A549 (cell line): ENCODE results near the gene PPP1R9A. TPM values are rescaled to one million over a fixed set of nuclear protein-coding genes. Genes with fewer than 3 reads are reported as not detected.
A peak's percentile ranks its signal among the peaks of the same experiment; 100 is the strongest.

Source experiments
- ATAC-seq, 2 experiments: fragments of 200-7000 bp in 1 of 2; fragments of >200 bp in 1 of 2; cut with Nextera tagmentation in 1 of 2; cut with Tn5 transposase in 1 of 2; 3 replicates each; pipeline versions ENCODE4 v1.8.0 to v1.9.1; 2018 to 2020; ENCODE audit warnings: mild to moderate bottlenecking in 1 of 2, moderate library complexity in 1 of 2
- CTCF ChIA-PET: fragments of 300-600 bp; sonication (Branson Sonifier 250); formaldehyde crosslinking; extraction: SDS; loops from one replicate; lab custom pipeline; 2021; ENCODE audit warnings: antibody characterized with exemption, inconsistent platforms; lab: Yijun Ruan, JAX
- POLR2A ChIA-PET: fragments of 350-600 bp; formaldehyde crosslinking; extraction: SDS; loops from one replicate; lab custom pipeline; 2021; ENCODE audit warnings: antibody characterized with exemption, inconsistent platforms; lab: Yijun Ruan, JAX
- DNase-seq, 2 experiments: peaks; one replicate each; pipeline versions ENCODE4 v3.0.0 to v3.0.0-alpha.2; 2011 to 2016; ENCODE audit warnings: low read depth in 1 of 2, low spot score in 1 of 2
- FAIRE-seq: peaks from 2 replicates; lab custom pipeline; 2011; peaks lifted over from hg19 to GRCh38; lab: Jason Lieb, UNC
- H3K27ac ChIP-seq, 2 experiments: fragments of >200 bp; sonication (Bioruptor Twin); formaldehyde crosslinking; 3 replicates each; pipeline ENCODE4 v1.5.1; 2016 to 2017
- H3K4me1 ChIP-seq: fragments of >200 bp; sonication (Bioruptor Twin); formaldehyde crosslinking; 3 replicates; pipeline ENCODE4 v1.6.1; 2016
- H3K4me2 ChIP-seq: fragments of >200 bp; sonication (Bioruptor Twin); formaldehyde crosslinking; 3 replicates; pipeline ENCODE4 v1.6.1; 2016
- H3K4me3 ChIP-seq: fragments of >200 bp; sonication (Bioruptor Twin); formaldehyde crosslinking; 3 replicates; pipeline ENCODE4 v1.5.1; 2016
- H3K9me3 ChIP-seq: fragments of >200 bp; sonication (Bioruptor Twin); formaldehyde crosslinking; 3 replicates; pipeline ENCODE4 v1.6.1; 2016
- ATOH8 ChIP-seq: fragments of 250-450 bp; sonication (Bioruptor Pico); IDR thresholded peaks from 2 replicates; pipeline ENCODE4 v1.5.0; 2020; ENCODE audit warnings: low read depth, mild to moderate bottlenecking, moderate library complexity
- CBX2 ChIP-seq: fragments of 200-600 bp; sonication (generic); IDR thresholded peaks from 2 replicates; pipeline ENCODE4 v1.6.1; 2016; ENCODE audit warnings: low read depth, mild to moderate bottlenecking, borderline replicate concordance
- CBX8 ChIP-seq: fragments of 200-600 bp; sonication (generic); IDR thresholded peaks from 2 replicates; pipeline ENCODE4 v1.6.1; 2016
- CEBPB ChIP-seq, 2 experiments: fragments of >200 bp in 1 of 2; sonication (Bioruptor Twin) in 1 of 2; formaldehyde crosslinking in 1 of 2; IDR thresholded peaks; 2 replicates each; pipeline ENCODE4 v1.6.1; 2012 to 2016
- CHD2 ChIP-seq: fragments of 150-350 bp; IDR thresholded peaks from 2 replicates; pipeline ENCODE4 v1.6.1; 2014; ENCODE audit warnings: low read length; ENCODE audit not compliant: partially characterized antibody
- EHF ChIP-seq: fragments of 250-450 bp; sonication (Bioruptor Pico); IDR thresholded peaks from 2 replicates; pipeline ENCODE4 v1.5.0; 2020; ENCODE audit warnings: mild to moderate bottlenecking
- ELK1 ChIP-seq: fragments of 150-350 bp; IDR thresholded peaks from 2 replicates; pipeline ENCODE4 v1.6.1; 2014; ENCODE audit warnings: low read depth, mild to moderate bottlenecking, low read length
- ESRRA ChIP-seq: fragments of 150-350 bp; IDR thresholded peaks from 2 replicates; pipeline ENCODE4 v1.6.1; 2014; ENCODE audit warnings: mild to moderate bottlenecking, low read length, borderline replicate concordance
- HES2 ChIP-seq: fragments of >200 bp; sonication (Bioruptor Twin); formaldehyde crosslinking; IDR thresholded peaks from 2 replicates; pipeline ENCODE4 v1.6.1; 2016
- HEYL ChIP-seq: fragments of 250-450 bp; sonication (Bioruptor Pico); IDR thresholded peaks from 2 replicates; pipeline ENCODE4 v1.8.0; 2021; ENCODE audit warnings: mild to moderate bottlenecking, moderate library complexity
- JUN ChIP-seq, 2 experiments: fragments of >200 bp; sonication (Bioruptor Twin); formaldehyde crosslinking; IDR thresholded peaks; 2 replicates in 1 of 2; 3 replicates in 1 of 2; pipeline ENCODE4 v1.6.1; 2016 to 2017
- JUNB ChIP-seq: fragments of >200 bp; sonication (Bioruptor Twin); formaldehyde crosslinking; IDR thresholded peaks from 2 replicates; pipeline ENCODE4 v1.6.1; 2016
- KDM1A ChIP-seq: fragments of 200-600 bp; sonication (generic); IDR thresholded peaks from 2 replicates; pipeline ENCODE4 v1.6.1; 2016; ENCODE audit warnings: low read depth, mild to moderate bottlenecking
- KDM5A ChIP-seq: fragments of 200-600 bp; sonication (generic); IDR thresholded peaks from 2 replicates; pipeline ENCODE4 v1.6.1; 2016; ENCODE audit warnings: antibody characterized with exemption, mild to moderate bottlenecking
- MAX ChIP-seq: IDR thresholded peaks from 2 replicates; pipeline ENCODE4 v1.6.1; 2012
- MAZ ChIP-seq: fragments of 150-350 bp; IDR thresholded peaks from 2 replicates; pipeline ENCODE4 v1.6.1; 2014; ENCODE audit warnings: antibody characterized with exemption, low read depth, low read length, borderline replicate concordance
- MYC ChIP-seq: IDR thresholded peaks from 2 replicates; pipeline ENCODE4 v1.6.1; 2012; ENCODE audit warnings: mild to moderate bottlenecking, inconsistent platforms, low read length, improper control_type of control experiment, borderline replicate concordance
- NFE2L2 ChIP-seq: fragments of 150-350 bp; conservative IDR thresholded peaks from 2 replicates; pipeline ENCODE4 v1.6.1; 2014; ENCODE audit warnings: low read length
- NR3C1 ChIP-seq: fragments of >200 bp; sonication (Bioruptor Twin); formaldehyde crosslinking; IDR thresholded peaks from 3 replicates; pipeline ENCODE4 v1.6.1; 2017
- POLR2A ChIP-seq: IDR thresholded peaks from 2 replicates; pipeline ENCODE4 v1.6.1; 2012; ENCODE audit warnings: mild to moderate bottlenecking, low read length
- RARB ChIP-seq: fragments of 250-450 bp; sonication (Bioruptor Pico); IDR thresholded peaks from 2 replicates; pipeline ENCODE4 v1.8.0; 2021; ENCODE audit warnings: mild to moderate bottlenecking, moderate library complexity
- RCOR1 ChIP-seq: fragments of 150-350 bp; IDR thresholded peaks from 2 replicates; pipeline ENCODE4 v1.6.1; 2014; ENCODE audit warnings: antibody characterized with exemption, low read length, low read depth
- SREBF2 ChIP-seq: fragments of 450-650 bp; IDR thresholded peaks from 2 replicates; pipeline ENCODE4 v1.6.1; 2014; ENCODE audit warnings: mild to moderate bottlenecking, moderate library complexity
- TFCP2L1 ChIP-seq: fragments of 250-450 bp; sonication (Bioruptor Pico); IDR thresholded peaks from 2 replicates; pipeline ENCODE4 v1.5.0; 2021; ENCODE audit warnings: mild to moderate bottlenecking
- ZC3H11A ChIP-seq: fragments of 450-650 bp; IDR thresholded peaks from 2 replicates; pipeline ENCODE4 v1.6.1; 2014; ENCODE audit warnings: antibody characterized with exemption, mild to moderate bottlenecking
- WGBS: methylation state at CpG from one replicate; pipeline ENCODE4 v1.1.6; 2017; ENCODE audit errors: missing lambda C conversion rate; 5-methylcytosine and 5-hydroxymethylcytosine counted together
- polyA plus RNA-seq, 4 experiments: library from polyadenylated mRNA; depleted of rRNA in 3 of 4; stranded (reverse); fragments of >200 nt; fragmentation: RNase III in 1 of 4; extraction: RNeasy Plus Mini Kit Qiagen cat#74134 plus additional on column Dnase treatment in 1 of 4; gene quantifications; 2 replicates in 3 of 4; 3 replicates in 1 of 4; pipeline ENCODE4 v1.2.3, GENCODE V29; 2011 to 2017

Gene PPP1R9A
- polyA plus RNA-seq, 2 of the 4 experiments (the other 2 are of a cell fraction), result 5.0 to 18.7 TPM

- no peak overlapping the region for H3K4me3 ChIP-seq
- H3K4me2 ChIP-seq, result no peak overlapping the region
- POLR2A ChIA-PET, result no interaction called here
- DNase-seq (peak in 1 of 2 experiments; percentile 13), FAIRE-seq (no peak), ATAC-seq (no peak)
- no peaks in the 10 kb centered on the region for H3K9me3 ChIP-seq
- TF ChIP-seq JUNB (no peak), CHD2 (no peak), KDM1A (no peak), TFCP2L1 (no peak), SREBF2 (no peak), KDM5A (no peak), HEYL (CRISPR knock-in tag) (no peak), EHF (CRISPR knock-in tag) (no peak), NFE2L2 (no peak), ESRRA (no peak), CEBPB (IDR thresholded peaks at IDR 0.05) (no peak), NR3C1 (no peak), ATOH8 (no peak), MAZ (no peak), RARB (CRISPR knock-in tag) (no peak), HES2 (no peak), CBX8 (no peak), JUN (IDR thresholded peaks at IDR 0.05) (no peak), ZC3H11A (no peak)
- no peaks in the 10 kb centered on the region; the same call in 2 of the 3 replicates for H3K4me1 ChIP-seq
- CTCF ChIA-PET, result interaction anchor here (0.9 kb wide), 1 partner anchor 117 kb away, joined by 3 read pairs; no protein-coding TSS in a partner anchor
- H3K27ac ChIP-seq, result no peak overlapping the region
Observed at GRCh38 chr7:94928168-94928707, 20.8 kb downstream of the PPP1R9A start.

- no peak for DNase-seq
- ChIA-PET CTCF (no interaction called here), POLR2A (no interaction called here)
- TF ChIP-seq MYC, result no peak
- TF ChIP-seq MAX, result no peak
- no peak for TF ChIP-seq RCOR1
- TF ChIP-seq POLR2A, result no peak
- TF ChIP-seq CBX2, result no peak
- no peak for TF ChIP-seq HES2
- no peak for TF ChIP-seq ELK1
- no peak for TF ChIP-seq CEBPB (IDR thresholded peaks at IDR 0.05)
- Histone ChIP-seq H3K9me3 (no peaks in the 10 kb centered on the region), H3K4me3 (no peak overlapping the region), H3K4me2 (no peak overlapping the region), H3K27ac (no peak overlapping the region), H3K4me1 (no peaks in the 10 kb centered on the region; the same call in 2 of the 3 replicates)
- no peak for ATAC-seq
- 58% methylated on average over 3 of the region's 3 CpGs for WGBS
- FAIRE-seq, result no peak
Observed at GRCh38 chr7:94933256-94933990, 26.0 kb downstream of the PPP1R9A start.
